Karpas-422 (cell line): ENCODE measurements around the gene MYL6B. TPM values are rescaled to one million over a fixed set of nuclear protein-coding genes. Genes with fewer than 3 reads are reported as not detected.

Experiments used
- DNase-seq: peaks from one replicate; pipeline ENCODE4 v3.0.0-alpha.2; 2015
- H2AFZ ChIP-seq: fragments of 200-600 bp; sonication (generic); 2 replicates; pipeline ENCODE4 v1.6.1; 2014; ENCODE audit warnings: antibody characterized with exemption, low read length, mixed read lengths
- H3K27ac ChIP-seq: fragments of 200-600 bp; sonication (generic); 2 replicates; pipeline ENCODE4 v1.5.1; 2014; ENCODE audit warnings: mild to moderate bottlenecking, low read length, moderate library complexity
- H3K27me3 ChIP-seq: fragments of 200-600 bp; sonication (generic); 2 replicates; pipeline ENCODE4 v1.6.1; 2014; ENCODE audit warnings: low read length, mixed read lengths
- H3K36me3 ChIP-seq: fragments of 200-600 bp; sonication (generic); 2 replicates; pipeline ENCODE4 v1.6.1; 2014; ENCODE audit warnings: low read length, mixed read lengths; ENCODE audit not compliant: insufficient read depth
- H3K4me1 ChIP-seq: fragments of 200-600 bp; sonication (generic); 2 replicates; pipeline ENCODE4 v1.6.1; 2014; ENCODE audit warnings: mild to moderate bottlenecking, low read length, mixed read lengths
- H3K4me2 ChIP-seq: fragments of 200-600 bp; sonication (generic); 2 replicates; pipeline ENCODE4 v1.6.1; 2014; ENCODE audit warnings: low read length, low read depth, mild to moderate bottlenecking; ENCODE audit not compliant: poor library complexity, severe bottlenecking
- H3K4me3 ChIP-seq: fragments of 200-600 bp; sonication (generic); 2 replicates; pipeline ENCODE4 v1.5.1; 2014; ENCODE audit warnings: mild to moderate bottlenecking, antibody characterized with exemption, low read length, mixed read lengths
- H3K79me2 ChIP-seq: fragments of 200-600 bp; sonication (generic); 2 replicates; pipeline ENCODE4 v1.6.1; 2014; ENCODE audit warnings: mild to moderate bottlenecking, low read length, mixed read lengths
- H3K9ac ChIP-seq: fragments of 200-600 bp; sonication (generic); 2 replicates; pipeline ENCODE4 v1.6.0; 2014; ENCODE audit warnings: low read length
- H3K9me2 ChIP-seq: fragments of 200-600 bp; sonication (generic), shearing (Covaris generic); replicated peaks from 2 replicates; pipeline ENCODE4 v1.6.0; 2014; ENCODE audit warnings: mild to moderate bottlenecking, low read length, moderate library complexity; ENCODE audit not compliant: insufficient read depth
- H3K9me3 ChIP-seq: fragments of 300-700, 200-600 bp; sonication (generic); 2 replicates; pipeline ENCODE4 v1.6.1; 2014; ENCODE audit warnings: low read length, mixed read lengths
- H4K20me1 ChIP-seq: fragments of 200-600 bp; sonication (generic); 2 replicates; pipeline ENCODE4 v1.6.1; 2014; ENCODE audit warnings: mild to moderate bottlenecking, antibody characterized with exemption, low read length, low read depth; ENCODE audit not compliant: insufficient read depth
- total RNA-seq: library from RNA; depleted of rRNA; stranded (reverse); fragments of >200 nt; shearing (Covaris generic); gene quantifications from 2 replicates; pipeline ENCODE4 v1.2.3, GENCODE V29; 2014; ENCODE audit warnings: low replicate concordance

MYL6B gene
- total RNA-seq, 1 experiment from 2014 or later: 33.1 TPM

DNA sequence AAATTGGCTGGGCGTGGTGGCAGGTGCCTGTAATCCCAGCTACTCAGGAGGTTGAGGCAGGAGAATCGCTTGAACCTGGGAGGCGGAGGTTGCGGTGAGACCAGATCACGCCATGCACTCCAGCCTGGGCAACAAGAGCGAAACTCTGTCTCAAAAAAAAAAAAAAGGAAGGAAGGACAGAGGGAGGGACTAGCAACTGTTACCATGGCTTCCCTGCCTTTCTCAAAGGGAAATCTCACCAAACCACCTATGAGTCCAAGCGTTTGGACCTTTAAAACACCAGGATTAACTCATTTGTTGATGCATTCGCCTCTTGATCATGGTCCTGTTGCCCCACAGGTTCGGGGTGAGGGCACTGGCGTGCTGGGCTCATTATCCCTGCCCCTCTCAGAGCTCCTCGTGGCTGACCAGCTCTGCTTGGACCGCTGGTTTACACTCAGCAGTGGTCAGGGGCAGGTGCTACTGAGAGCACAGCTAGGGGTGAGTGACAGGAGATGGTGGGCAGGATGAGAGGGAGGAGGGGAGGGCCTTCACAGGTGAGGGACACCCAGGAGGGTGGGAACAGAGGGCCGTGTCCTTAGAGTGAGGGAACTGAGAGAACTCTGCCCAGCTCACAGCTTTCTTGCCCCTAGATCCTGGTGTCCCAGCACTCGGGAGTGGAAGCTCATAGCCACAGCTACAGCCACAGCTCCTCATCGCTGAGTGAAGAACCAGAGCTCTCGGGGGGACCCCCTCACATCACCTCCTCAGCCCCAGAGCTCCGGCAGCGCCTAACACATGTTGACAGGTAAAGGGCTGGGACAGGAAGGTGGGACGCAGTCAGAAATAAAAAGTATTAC, 10.2 kb upstream of the MYL6B start:
- H3K4me1 ChIP-seq: no peaks in the 10 kb centered on the region

DNA sequence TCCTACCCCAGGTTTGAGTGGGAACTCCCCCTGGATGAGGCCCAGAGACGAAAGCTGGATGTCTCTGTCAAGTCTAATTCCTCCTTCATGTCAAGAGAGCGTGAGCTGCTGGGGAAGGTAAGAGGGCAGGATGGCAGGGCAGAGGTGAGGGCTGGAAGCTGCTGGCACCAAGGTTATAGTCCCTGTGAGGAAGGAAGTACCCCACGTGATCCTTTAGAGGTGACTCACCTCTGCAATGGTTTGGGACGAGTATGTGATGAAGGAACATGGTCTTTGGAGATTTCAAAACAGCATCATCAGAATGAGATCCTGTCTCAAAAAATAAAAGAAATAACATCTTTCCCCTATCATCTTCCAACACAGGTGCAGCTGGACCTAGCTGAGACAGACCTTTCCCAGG, 9.2 kb upstream of the MYL6B start:
- Histone ChIP-seq H3K36me3 (peaks cover 24% of the 10 kb centered on the region; the same call in 1 of the 2 replicates), H3K4me2 (no peak overlapping the region), H3K27ac (no peak overlapping the region)

More for the DNA sequence above, 10.2 kb upstream of the MYL6B start:
- Histone ChIP-seq H3K4me3 (no peak overlapping the region), H3K79me2 (no peaks in the 10 kb centered on the region), H4K20me1 (no peaks in the 10 kb centered on the region), H3K36me3 (peaks cover 26% of the 10 kb centered on the region; the same call in 1 of the 2 replicates), H3K9me3 (no peaks in the 10 kb centered on the region), H3K9ac (no peak overlapping the region), H3K9me2 (no peaks in the 10 kb centered on the region), H3K4me2 (no peak overlapping the region), H3K27ac (no peak overlapping the region), H2AFZ (no peak overlapping the region), H3K27me3 (no peaks in the 10 kb centered on the region)
- no peak for DNase-seq

DNA sequence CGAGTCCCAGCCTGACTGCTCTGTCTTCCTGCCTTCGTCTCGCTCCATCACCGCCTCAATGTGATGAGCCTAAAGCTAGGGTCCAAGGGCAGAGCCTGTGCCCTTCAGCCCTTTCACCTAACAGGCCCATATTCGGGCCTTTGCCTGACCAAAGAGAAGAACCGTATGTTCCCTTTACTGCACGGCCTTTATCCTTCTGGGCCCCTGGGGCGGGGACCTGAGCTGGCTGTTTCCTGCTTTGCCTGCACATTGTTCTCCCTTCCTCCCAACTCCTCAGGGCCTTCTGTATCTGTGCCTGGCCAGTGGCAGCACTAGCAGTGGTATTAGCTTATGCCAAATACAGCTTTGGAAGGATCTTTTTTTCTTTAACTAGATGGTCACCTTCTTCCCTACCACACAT, 8.5 kb upstream of the MYL6B start:
- Histone ChIP-seq H3K27me3 (no peaks in the 10 kb centered on the region), H3K9ac (no peak overlapping the region), H3K9me2 (no peaks in the 10 kb centered on the region), H3K27ac (no peak overlapping the region), H2AFZ (no peak overlapping the region), H3K4me3 (no peak overlapping the region), H3K4me1 (no peaks in the 10 kb centered on the region), H3K9me3 (no peaks in the 10 kb centered on the region), H3K79me2 (no peaks in the 10 kb centered on the region), H3K4me2 (no peak overlapping the region), H3K36me3 (peaks cover 18% of the 10 kb centered on the region; the same call in 1 of the 2 replicates), H4K20me1 (no peaks in the 10 kb centered on the region)
- DNase-seq: no peak

More for the DNA sequence above, 9.2 kb upstream of the MYL6B start:
- Histone ChIP-seq H3K4me3 (no peak overlapping the region), H4K20me1 (no peaks in the 10 kb centered on the region), H3K9me3 (no peaks in the 10 kb centered on the region), H3K4me1 (no peaks in the 10 kb centered on the region), H3K9ac (no peak overlapping the region), H3K79me2 (no peaks in the 10 kb centered on the region), H3K27me3 (no peaks in the 10 kb centered on the region), H3K9me2 (no peaks in the 10 kb centered on the region), H2AFZ (no peak overlapping the region)
- DNase-seq: no peak

DNA sequence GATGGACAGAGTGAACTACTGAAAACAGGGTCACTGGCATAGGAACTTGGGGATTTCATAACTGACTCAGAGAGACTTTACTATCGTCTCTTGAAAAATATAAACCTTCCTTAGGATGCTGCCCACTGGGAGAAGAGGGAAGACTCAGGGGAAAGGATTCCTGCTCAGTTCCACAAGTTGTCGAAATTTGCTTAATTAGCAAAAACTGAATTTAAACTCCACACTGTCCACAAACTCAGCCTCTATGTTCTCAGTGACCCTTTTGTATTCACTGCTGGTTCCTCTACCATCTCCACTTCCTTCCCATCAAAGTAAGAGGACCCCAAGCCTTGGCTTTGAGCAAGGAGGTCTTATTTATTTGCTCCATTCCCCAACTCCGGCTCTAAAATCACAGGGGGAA, 7.2 kb upstream of the MYL6B start:
- Histone ChIP-seq H3K4me1 (no peaks in the 10 kb centered on the region), H4K20me1 (no peaks in the 10 kb centered on the region), H3K27ac (no peak overlapping the region), H3K9me3 (no peaks in the 10 kb centered on the region), H3K79me2 (no peaks in the 10 kb centered on the region), H2AFZ (no peak overlapping the region), H3K4me3 (no peak overlapping the region), H3K27me3 (no peaks in the 10 kb centered on the region), H3K9ac (no peak overlapping the region), H3K36me3 (peaks cover 15% of the 10 kb centered on the region; the same call in 1 of the 2 replicates), H3K9me2 (no peaks in the 10 kb centered on the region), H3K4me2 (no peak overlapping the region)
- no peak for DNase-seq

DNA sequence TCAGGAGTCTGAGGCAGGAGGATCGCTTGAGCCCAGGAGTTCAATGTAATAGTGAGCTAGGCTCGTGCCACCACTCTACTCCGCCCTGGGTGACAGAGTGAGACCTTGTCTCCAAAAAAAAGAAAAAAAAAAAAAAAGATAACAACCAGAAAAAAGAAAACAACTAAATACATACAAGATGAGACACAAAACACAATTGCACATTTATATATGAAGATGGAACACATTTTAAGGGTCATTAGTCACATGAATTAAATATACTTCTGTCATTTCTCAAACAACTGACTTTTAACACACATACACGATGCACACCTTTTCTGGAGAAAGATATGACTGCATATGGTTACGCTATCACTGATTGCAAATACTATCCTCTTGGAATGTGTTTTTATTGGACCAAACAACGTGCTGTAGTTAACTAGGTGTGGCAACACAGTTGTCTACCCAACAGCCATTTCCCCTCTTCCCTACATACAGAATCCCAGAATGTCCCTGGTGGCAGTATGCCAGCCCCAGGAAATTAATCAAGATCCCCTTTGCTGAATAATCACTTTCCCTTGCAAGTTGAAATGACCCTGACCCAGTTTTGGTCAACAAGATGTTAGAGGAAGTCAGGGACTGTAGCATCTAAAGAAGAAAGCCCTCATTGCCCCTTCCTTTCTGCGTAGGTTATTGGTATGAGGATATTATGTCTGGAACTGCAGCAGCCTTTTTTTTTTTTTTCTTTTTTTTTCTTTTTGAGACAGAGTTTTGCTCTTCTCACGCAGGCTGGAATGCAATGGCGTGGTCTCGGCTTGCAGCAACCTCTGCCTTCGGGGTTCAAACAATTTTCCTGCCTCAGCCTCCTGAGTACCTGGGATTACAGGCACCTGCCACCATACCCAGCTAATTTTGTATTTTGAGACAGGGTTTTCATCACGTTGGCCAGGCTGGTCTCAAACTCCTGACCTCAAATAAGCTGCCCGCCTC, 5.6 kb upstream of the MYL6B start:
- no peaks in the 10 kb centered on the region for H3K9me2 ChIP-seq
- no peak overlapping the region for H3K4me3 ChIP-seq
- DNase-seq: no peak
- peaks cover 9% of the 10 kb centered on the region for H3K4me1 ChIP-seq
- H3K4me2 ChIP-seq: no peak overlapping the region
- H2AFZ ChIP-seq: no peak overlapping the region
- no peak overlapping the region for H3K27ac ChIP-seq
- H3K27me3 ChIP-seq: no peaks in the 10 kb centered on the region
- H3K9ac ChIP-seq: no peak overlapping the region
- H3K79me2 ChIP-seq: peaks cover 4% of the 10 kb centered on the region; the same call in 1 of the 2 replicates
- no peaks in the 10 kb centered on the region for H4K20me1 ChIP-seq
- peaks cover 7% of the 10 kb centered on the region; the same call in 1 of the 2 replicates for H3K36me3 ChIP-seq
- no peaks in the 10 kb centered on the region for H3K9me3 ChIP-seq

DNA sequence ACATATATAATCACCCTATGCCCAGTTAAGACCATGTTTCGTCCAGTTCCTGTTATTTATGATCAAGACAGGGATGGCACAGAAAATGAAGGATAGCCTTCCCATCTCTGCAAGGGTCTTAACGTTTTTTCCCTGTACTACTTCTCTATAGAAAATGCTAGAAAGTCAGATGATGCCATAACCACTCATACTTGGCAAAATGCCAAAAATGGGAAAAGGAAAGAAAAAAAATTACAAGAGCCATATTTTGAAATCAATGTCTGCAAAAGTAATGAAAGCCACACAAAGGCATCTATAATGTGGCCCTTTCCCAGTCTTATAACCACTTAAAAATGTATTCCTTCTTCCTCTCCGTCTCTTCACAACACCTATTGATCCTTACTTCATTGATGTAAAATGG, 1.8 kb upstream of the MYL6B start:
- H3K9me2 ChIP-seq: no peaks in the 10 kb centered on the region
- H3K79me2 ChIP-seq: peaks cover 13% of the 10 kb centered on the region; the same call in 1 of the 2 replicates
- no peak overlapping the region for H3K4me3 ChIP-seq
- no peaks in the 10 kb centered on the region for H3K9me3 ChIP-seq
- H2AFZ ChIP-seq: no peak overlapping the region
- peak; percentile 57 for DNase-seq
- no peak overlapping the region for H3K9ac ChIP-seq
- no peaks in the 10 kb centered on the region for H3K27me3 ChIP-seq
- H4K20me1 ChIP-seq: no peaks in the 10 kb centered on the region
- no peak overlapping the region for H3K27ac ChIP-seq
- H3K4me2 ChIP-seq: peak overlapping the region; percentile 89
- peaks cover 29% of the 10 kb centered on the region for H3K4me1 ChIP-seq
- no peaks in the 10 kb centered on the region for H3K36me3 ChIP-seq

DNA sequence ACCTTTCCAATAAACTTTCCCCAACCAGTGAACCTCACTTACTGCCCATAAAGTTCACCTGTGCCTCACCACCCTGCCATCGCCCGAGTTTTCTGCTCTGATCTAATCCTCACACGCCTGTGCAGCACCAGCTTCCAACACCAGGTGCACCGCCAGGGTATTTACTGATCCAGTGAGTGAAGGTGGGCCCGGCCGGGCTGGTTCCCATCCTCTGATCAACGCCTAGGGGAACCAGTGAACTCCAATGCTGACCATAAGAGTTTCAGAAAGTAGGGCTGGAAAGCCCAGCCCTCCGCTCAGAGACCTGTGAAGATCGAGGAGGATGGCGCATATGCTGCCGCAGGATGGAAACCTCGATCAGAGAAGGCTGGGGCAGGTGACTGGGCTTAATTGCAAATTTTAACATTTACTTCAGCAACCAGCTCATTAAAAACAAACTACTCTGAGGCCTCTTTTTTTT, 685 bp upstream of the MYL6B start:
- Histone ChIP-seq H3K36me3 (no peaks in the 10 kb centered on the region), H3K4me1 (peaks cover 29% of the 10 kb centered on the region), H3K79me2 (peaks cover 13% of the 10 kb centered on the region; the same call in 1 of the 2 replicates), H3K4me3 (peak overlapping the region; percentile 83), H3K9me3 (no peaks in the 10 kb centered on the region), H2AFZ (peak overlapping the region; percentile 39), H3K27ac (peak overlapping the region; percentile 91), H3K4me2 (peak overlapping the region; percentile 89), H3K9me2 (no peaks in the 10 kb centered on the region), H4K20me1 (no peaks in the 10 kb centered on the region), H3K9ac (peak overlapping the region; percentile 89), H3K27me3 (no peaks in the 10 kb centered on the region)
- peak; percentile 90 for DNase-seq
